Measurements from ENCODE around the gene GABPA.
A peak's percentile ranks its signal among the peaks of the same experiment; 100 is the strongest.
"Not testable (repeated sequence)": the region's sequence is repeated elsewhere in the genome, so short reads cannot be mapped to it uniquely, and the experiment has no call there.

GABPA gene

DNA sequence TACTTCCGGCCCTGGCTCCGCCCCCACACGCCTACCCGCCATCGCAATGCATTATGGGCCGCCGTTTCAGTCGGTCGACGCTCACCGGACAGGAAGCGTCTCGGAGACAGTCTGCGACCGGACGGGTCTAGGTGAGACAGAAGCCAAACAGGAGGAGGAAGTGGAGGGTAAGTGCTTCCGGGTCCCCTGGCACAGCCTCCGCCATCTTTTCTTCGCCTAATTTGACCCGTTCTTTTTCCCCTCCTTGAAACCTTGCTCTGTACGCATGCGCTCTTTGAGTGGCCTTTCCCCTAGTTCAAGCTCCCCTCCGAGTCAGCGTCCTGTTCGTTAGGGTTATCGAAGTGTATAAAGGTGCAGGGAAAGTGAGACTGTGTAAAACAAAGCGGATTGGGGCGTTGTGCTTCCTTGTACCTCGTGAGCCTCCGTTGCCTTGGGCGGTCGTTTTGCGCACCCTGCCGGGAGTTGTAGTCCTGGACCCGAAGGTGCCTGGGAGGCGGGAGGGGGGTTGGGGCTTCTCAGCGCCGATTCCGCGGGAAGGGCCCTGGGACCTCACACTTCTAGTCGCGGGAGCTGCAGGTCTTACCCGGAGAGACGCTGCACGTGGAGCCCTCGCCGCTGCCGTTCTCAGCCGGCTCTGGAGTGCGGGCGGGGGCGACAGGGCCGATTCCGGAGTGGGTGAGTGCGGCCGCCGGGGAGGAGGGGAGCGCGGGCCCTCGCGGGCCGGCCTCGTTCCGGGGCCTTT, at the start of gene GABPA, which contains the start of gene ATP5PF:
GABPA (plus strand) TSS at position 69 of the 742 bp plus-strand sequence. CDS start 6,627 bp downstream, outside the sequence.
ATP5PF (minus strand) TSS at position 1 of the 742 bp plus-strand sequence. CDS start 5,110 bp downstream, outside the sequence.
- H3K27ac ChIP-seq: peak within 1 kb of the TSS; percentile 98
- TF ChIP-seq ZFX (IDR thresholded peaks at IDR 0.05; ENCODE audit: borderline replicate concordance): no peak
- TF ChIP-seq, protein P1, sequence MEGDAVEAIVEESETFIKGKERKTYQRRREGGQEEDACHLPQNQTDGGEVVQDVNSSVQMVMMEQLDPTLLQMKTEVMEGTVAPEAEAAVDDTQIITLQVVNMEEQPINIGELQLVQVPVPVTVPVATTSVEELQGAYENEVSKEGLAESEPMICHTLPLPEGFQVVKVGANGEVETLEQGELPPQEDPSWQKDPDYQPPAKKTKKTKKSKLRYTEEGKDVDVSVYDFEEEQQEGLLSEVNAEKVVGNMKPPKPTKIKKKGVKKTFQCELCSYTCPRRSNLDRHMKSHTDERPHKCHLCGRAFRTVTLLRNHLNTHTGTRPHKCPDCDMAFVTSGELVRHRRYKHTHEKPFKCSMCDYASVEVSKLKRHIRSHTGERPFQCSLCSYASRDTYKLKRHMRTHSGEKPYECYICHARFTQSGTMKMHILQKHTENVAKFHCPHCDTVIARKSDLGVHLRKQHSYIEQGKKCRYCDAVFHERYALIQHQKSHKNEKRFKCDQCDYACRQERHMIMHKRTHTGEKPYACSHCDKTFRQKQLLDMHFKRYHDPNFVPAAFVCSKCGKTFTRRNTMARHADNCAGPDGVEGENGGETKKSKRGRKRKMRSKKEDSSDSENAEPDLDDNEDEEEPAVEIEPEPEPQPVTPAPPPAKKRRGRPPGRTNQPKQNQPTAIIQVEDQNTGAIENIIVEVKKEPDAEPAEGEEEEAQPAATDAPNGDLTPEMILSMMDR (IDR thresholded peaks at IDR 0.05): no peak

DNA sequence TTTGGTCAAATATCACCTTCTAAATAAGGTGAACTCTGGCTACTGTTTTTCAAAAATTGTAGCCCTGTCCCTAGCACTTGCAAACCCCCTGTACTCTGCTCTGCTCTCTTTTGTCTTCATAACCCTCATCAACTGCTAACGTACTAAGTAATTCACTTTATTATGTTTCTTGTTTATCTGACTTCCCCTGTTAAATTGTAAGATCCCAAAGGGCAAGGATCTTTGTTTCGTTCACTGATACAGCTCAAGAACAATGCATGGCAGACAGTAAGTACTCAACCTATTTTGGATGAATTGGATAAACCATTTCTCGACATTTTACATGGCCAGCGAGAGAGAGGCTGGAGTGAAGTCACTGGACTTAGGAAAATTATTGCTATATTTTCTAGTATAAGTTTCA, 47.0 kb upstream of the GABPA start:
- no peak for TF ChIP-seq ZFX (IDR thresholded peaks at IDR 0.05; ENCODE audit: borderline replicate concordance)
- TF ChIP-seq, protein P1 (IDR thresholded peaks at IDR 0.05): no peak
- no peak overlapping the region for H3K27ac ChIP-seq

DNA sequence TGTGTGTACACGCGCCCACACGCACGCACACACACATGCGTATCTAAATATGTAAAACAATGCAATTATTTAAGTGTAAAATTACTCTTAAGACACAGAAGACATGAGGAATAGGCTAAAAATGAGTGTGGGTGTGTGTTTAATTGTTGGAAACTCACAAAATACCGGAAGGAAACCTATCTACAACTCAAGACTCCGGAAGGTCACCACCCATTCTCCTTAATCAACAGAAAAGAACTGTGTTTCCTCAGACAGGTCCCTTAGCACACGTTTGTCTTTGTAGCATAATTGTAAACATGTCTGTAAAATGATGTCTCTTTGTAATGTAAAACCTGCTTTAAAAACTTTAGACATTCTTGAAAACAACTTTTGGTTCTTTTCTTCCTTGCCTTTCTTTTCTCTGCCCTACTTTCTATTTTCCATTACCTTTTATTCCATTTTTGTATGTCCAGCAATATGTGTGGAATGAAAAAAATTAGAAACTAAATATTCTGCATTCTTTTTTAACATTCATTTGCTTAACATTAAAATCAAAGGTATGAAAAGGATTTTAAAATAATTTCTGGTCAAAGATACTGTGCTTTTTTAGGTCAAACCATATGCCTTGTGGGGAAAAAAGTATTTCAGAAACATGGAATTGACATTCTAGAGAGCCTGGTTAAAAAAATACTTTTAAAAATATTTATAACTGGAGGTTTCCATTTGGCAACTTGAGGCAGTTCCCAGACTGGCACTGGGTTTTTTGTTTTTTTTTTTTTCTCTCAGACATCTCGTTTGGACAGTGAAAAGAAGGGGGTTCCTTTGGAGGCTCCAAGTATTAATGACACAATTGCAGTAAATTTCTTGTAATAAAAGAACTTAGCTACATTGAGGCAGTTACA, 46.3 kb upstream of the GABPA start:
- TF ChIP-seq, protein P1 (IDR thresholded peaks at IDR 0.05): no peak
- TF ChIP-seq ZFX (IDR thresholded peaks at IDR 0.05; ENCODE audit: borderline replicate concordance): no peak
- H3K27ac ChIP-seq: no peak overlapping the region

DNA sequence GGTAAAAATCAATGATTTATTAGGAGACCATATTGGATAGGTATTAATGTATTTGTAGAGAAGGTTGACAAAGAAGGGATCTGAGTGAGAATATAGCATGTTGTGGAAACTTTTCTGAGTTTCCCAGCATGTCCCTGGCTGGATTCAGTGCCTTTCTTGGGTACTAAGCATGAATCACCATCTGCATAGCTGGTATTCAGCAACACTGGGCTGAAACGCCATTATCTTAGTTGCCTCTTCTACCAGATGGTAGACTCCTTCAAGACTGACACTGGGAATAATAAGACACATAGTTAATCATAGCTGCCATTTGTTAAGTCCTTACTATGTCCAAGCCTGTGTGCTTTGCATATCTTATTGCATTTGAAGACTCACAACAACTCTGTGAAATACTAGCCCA, 45.5 kb upstream of the GABPA start:
- TF ChIP-seq, protein P1 (IDR thresholded peaks at IDR 0.05): no peak
- no peak for TF ChIP-seq ZFX (IDR thresholded peaks at IDR 0.05; ENCODE audit: borderline replicate concordance)
- H3K27ac ChIP-seq: no peak overlapping the region

DNA sequence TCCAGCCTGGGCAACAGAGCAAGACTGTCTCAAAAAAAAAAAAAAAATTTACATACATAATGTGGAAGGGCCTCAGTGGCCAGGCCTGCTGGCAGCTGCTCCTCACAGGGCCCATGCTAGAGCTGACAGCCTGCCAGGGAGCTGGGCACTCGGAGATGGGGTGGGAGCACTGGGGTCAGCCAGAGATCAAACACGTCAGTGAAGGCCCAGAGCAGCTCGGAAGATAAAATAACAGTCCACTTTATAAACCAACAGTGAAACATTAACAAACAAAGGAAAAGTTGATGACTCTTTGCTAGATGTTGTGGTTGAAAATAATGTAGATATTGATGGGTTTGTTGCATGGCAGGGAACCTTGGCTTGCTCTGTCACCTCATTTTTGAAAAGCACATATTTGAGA, 42.8 kb upstream of the GABPA start:
- no peak for TF ChIP-seq ZFX (IDR thresholded peaks at IDR 0.05; ENCODE audit: borderline replicate concordance)
- TF ChIP-seq, protein P1 (IDR thresholded peaks at IDR 0.05): no peak

DNA sequence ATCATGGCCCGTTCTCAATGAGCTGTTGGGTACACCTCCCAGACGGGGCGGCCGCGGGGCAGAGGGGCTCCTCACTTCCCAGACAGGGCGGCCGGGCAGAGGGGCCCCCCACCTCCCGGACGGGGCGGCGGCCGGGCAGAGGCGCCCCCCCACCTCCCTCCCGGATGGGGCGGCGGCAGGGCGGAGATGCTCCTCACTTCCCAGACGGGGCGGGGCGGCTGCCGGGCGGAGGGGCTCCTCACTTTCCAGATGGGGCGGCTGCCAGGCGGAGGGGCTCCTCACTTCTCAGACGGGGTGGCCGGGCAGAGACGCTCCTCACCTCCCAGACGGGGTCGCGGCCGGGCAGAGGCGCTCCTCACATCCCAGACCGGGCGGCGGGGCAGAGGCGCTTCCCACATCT, 39.3 kb upstream of the GABPA start:
- H3K27ac ChIP-seq: not testable (repeated sequence)

More for the DNA sequence above, 42.8 kb upstream of the GABPA start:
- H3K27ac ChIP-seq: no peak overlapping the region

DNA sequence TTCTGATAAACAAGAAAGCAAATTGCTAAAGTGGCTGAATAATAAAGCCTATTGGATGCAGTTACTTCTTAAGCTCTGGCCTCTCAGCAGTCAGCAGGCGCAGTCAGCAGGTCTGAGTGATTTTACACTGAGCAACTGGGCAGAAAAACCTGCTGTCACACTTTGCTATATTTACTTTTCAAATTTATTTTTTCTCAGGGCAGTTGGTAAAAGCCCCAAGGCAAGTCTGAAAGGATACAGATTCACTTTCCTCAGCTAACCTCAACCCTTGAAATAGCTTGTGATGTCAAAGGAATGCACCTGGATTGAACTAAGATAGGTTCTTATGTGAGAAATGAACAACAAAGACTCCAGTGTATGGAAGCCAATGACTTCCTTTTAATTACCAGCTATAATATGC, 34.0 kb upstream of the GABPA start:
- H3K27ac ChIP-seq: no peak overlapping the region
- TF ChIP-seq, protein P1 (IDR thresholded peaks at IDR 0.05): no peak
- no peak for TF ChIP-seq ZFX (IDR thresholded peaks at IDR 0.05; ENCODE audit: borderline replicate concordance)

Measured in 22Rv1 (cell line).